Mesendoderm (in vitro differentiated cells): Measurements from ENCODE around the gene ANO4.

Experiments
- DNase-seq: peaks from one replicate; pipeline ENCODE4 v3.0.0; 2013
- H2AK5ac ChIP-seq: 2 replicates; pipeline ENCODE4 v1.6.1; 2013; ENCODE audit warnings: low read length, inconsistent platforms
- H2BK120ac ChIP-seq: 2 replicates; pipeline ENCODE4 v1.6.1; 2013; ENCODE audit warnings: low read depth, mild to moderate bottlenecking, low read length, moderate library complexity, mixed read lengths
- H2BK15ac ChIP-seq: replicated peaks from 2 replicates; pipeline ENCODE4 v1.6.1; 2013; ENCODE audit warnings: low read depth, mild to moderate bottlenecking, moderate library complexity
- H2BK5ac ChIP-seq: 2 replicates; pipeline ENCODE4 v1.6.1; 2013; ENCODE audit warnings: low read length, inconsistent platforms
- H3K18ac ChIP-seq: 2 replicates; pipeline ENCODE4 v1.6.1; 2013; ENCODE audit warnings: mild to moderate bottlenecking, low read length, mixed read lengths
- H3K23ac ChIP-seq: one replicate; pipeline ENCODE4 v1.6.1; 2013; ENCODE audit warnings: low read length
- H3K27ac ChIP-seq: 2 replicates; pipeline ENCODE4 v1.5.1; 2013; ENCODE audit warnings: low read depth, mild to moderate bottlenecking, inconsistent platforms, low read length, moderate library complexity
- H3K27me3 ChIP-seq: 2 replicates; pipeline ENCODE4 v1.6.1; 2013; ENCODE audit warnings: low read length, control low read depth, mild to moderate bottlenecking, inconsistent platforms; ENCODE audit not compliant: insufficient read depth, poor library complexity
- H3K36me3 ChIP-seq: 2 replicates; pipeline ENCODE4 v1.6.1; 2013; ENCODE audit warnings: low read length, inconsistent platforms; ENCODE audit not compliant: control insufficient read depth, insufficient read depth
- H3K4ac ChIP-seq: one replicate; pipeline ENCODE4 v1.6.1; 2013; ENCODE audit warnings: low read depth, mild to moderate bottlenecking, low read length, moderate library complexity
- H3K4me1 ChIP-seq: 2 replicates; pipeline ENCODE4 v1.6.1; 2013; ENCODE audit warnings: low read depth, low read length, inconsistent platforms; ENCODE audit not compliant: control insufficient read depth
- H3K4me2 ChIP-seq: 2 replicates; pipeline ENCODE4 v1.6.1; 2013; ENCODE audit warnings: low read length
- H3K4me3 ChIP-seq: 2 replicates; pipeline ENCODE4 v1.5.1; 2013; ENCODE audit warnings: mild to moderate bottlenecking, low read length
- H3K56ac ChIP-seq: one replicate; pipeline ENCODE4 v1.6.1; 2013; ENCODE audit warnings: low read length
- H3K79me1 ChIP-seq: 2 replicates; pipeline ENCODE4 v1.6.1; 2013; ENCODE audit warnings: low read length, inconsistent platforms
- H3K79me2 ChIP-seq: 2 replicates; pipeline ENCODE4 v1.6.1; 2013; ENCODE audit warnings: mild to moderate bottlenecking, low read length; ENCODE audit not compliant: control insufficient read depth, insufficient read depth
- H3K9ac ChIP-seq: 2 replicates; pipeline ENCODE4 v1.6.1; 2013; ENCODE audit warnings: low read length, inconsistent platforms
- H4K5ac ChIP-seq: one replicate; pipeline ENCODE4 v1.6.1; 2013; ENCODE audit warnings: low read length
- H4K8ac ChIP-seq: one replicate; pipeline ENCODE4 v1.6.1; 2013; ENCODE audit warnings: low read depth, mild to moderate bottlenecking, control low read depth, low read length, moderate library complexity
- WGBS: extraction: QIAGEN DNeasy Blood & Tissue Kit; methylation state at CpG from one replicate; pipeline ENCODE4 v1.1.7; 2013; ENCODE audit warnings: low lambda C conversion rate, missing lambda C conversion rate; ENCODE audit not compliant: insufficient coverage; ENCODE audit errors: extremely low coverage; 5-methylcytosine and 5-hydroxymethylcytosine counted together

ANO4 gene

GRCh38 chr12:100964028-100964427, 169.5 kb downstream of the ANO4 start:
- H2BK15ac ChIP-seq = no peak overlapping the region
- no peak overlapping the region for H3K23ac ChIP-seq
- H3K4ac ChIP-seq = no peak overlapping the region
- no peak overlapping the region for H4K5ac ChIP-seq
- no peak for DNase-seq
- no peak overlapping the region for H2AK5ac ChIP-seq
- no peak overlapping the region for H3K18ac ChIP-seq
- H3K56ac ChIP-seq = no peak overlapping the region
- H2BK120ac ChIP-seq = no peak overlapping the region
- H4K8ac ChIP-seq = no peak overlapping the region
- no peak overlapping the region for H3K4me3 ChIP-seq
- no peak overlapping the region for H3K27ac ChIP-seq
- no peaks in the 10 kb centered on the region for H3K27me3 ChIP-seq
- H2BK5ac ChIP-seq = no peak overlapping the region
- no CpG with 5 or more reads among the region's 2 CpGs for WGBS
- H3K36me3 ChIP-seq = no peaks in the 10 kb centered on the region
- H3K79me1 ChIP-seq = no peaks in the 10 kb centered on the region
- H3K4me2 ChIP-seq = no peak overlapping the region
- H3K9ac ChIP-seq = no peak overlapping the region
- no peaks in the 10 kb centered on the region for H3K79me2 ChIP-seq
- no peaks in the 10 kb centered on the region for H3K4me1 ChIP-seq

DNA sequence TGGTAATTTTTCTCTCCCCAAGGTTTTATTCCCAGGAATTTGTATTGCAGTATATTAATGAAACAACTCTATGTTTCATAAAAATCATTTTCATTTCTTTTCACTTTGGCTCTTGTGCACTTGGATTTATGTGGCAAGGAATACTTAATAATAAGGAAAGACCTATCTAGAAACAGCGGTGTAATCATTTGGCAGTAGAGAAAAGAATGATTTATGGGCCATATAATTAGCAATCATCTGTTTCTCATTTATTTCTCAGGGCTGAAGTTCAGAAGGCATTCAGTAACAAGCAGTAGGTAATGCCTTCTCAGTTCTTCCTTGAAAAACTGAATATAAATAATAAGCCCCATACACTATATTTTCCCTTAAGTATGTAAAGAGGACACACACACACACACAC, 172.6 kb downstream of the ANO4 start:
- no peak for DNase-seq
- no CpG with 5 or more reads among the region's 1 CpG for WGBS
- H2BK5ac ChIP-seq = no peak overlapping the region

DNA sequence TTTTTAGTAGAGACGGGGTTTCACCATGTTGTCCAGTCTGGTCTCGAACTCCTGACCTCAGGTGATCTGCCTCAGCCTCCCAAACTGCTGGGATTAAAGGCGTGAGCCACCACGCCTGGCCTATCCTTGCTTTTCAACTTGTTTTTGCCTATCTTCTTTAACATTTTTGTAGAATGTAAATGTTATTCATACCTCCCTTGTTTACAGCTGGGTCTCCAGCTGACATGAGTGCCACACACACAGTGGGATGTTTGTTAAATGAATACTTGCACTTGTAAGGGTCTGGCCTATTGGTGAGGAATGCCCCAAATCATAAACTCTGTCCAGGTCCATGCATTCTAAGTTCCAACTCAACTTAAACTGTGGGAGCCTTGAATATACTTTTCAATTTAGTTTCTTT, 176.3 kb downstream of the ANO4 start:
- no peak overlapping the region for H2BK15ac ChIP-seq
- no peak overlapping the region for H3K4ac ChIP-seq
- no CpG with 5 or more reads among the region's 4 CpGs for WGBS
- H3K18ac ChIP-seq = no peak overlapping the region
- H3K4me2 ChIP-seq = no peak overlapping the region
- no peaks in the 10 kb centered on the region for H3K27me3 ChIP-seq
- no peak overlapping the region for H3K23ac ChIP-seq
- H2AK5ac ChIP-seq = no peak overlapping the region
- H4K5ac ChIP-seq = no peak overlapping the region
- no peak overlapping the region for H3K56ac ChIP-seq
- no peak overlapping the region for H3K9ac ChIP-seq
- H2BK5ac ChIP-seq = no peak overlapping the region
- no peak overlapping the region for H2BK120ac ChIP-seq
- no peak overlapping the region for H3K27ac ChIP-seq
- H3K4me1 ChIP-seq = no peaks in the 10 kb centered on the region
- no peak overlapping the region for H3K4me3 ChIP-seq
- no peak for DNase-seq
- no peaks in the 10 kb centered on the region for H3K79me1 ChIP-seq
- H3K36me3 ChIP-seq = no peaks in the 10 kb centered on the region
- H3K79me2 ChIP-seq = no peaks in the 10 kb centered on the region
- no peak overlapping the region for H4K8ac ChIP-seq

More for the DNA sequence above, 172.6 kb downstream of the ANO4 start:
- Histone ChIP-seq H3K4me2 (no peak overlapping the region), H4K8ac (no peak overlapping the region), H3K79me1 (no peaks in the 10 kb centered on the region), H3K79me2 (no peaks in the 10 kb centered on the region), H4K5ac (no peak overlapping the region), H2AK5ac (no peak overlapping the region), H3K4me3 (no peak overlapping the region), H2BK15ac (no peak overlapping the region), H3K9ac (no peak overlapping the region), H3K27ac (no peak overlapping the region), H3K18ac (no peak overlapping the region), H3K23ac (no peak overlapping the region), H3K27me3 (no peaks in the 10 kb centered on the region), H3K36me3 (no peaks in the 10 kb centered on the region), H3K56ac (no peak overlapping the region), H3K4ac (no peak overlapping the region), H2BK120ac (no peak overlapping the region), H3K4me1 (no peaks in the 10 kb centered on the region)

DNA sequence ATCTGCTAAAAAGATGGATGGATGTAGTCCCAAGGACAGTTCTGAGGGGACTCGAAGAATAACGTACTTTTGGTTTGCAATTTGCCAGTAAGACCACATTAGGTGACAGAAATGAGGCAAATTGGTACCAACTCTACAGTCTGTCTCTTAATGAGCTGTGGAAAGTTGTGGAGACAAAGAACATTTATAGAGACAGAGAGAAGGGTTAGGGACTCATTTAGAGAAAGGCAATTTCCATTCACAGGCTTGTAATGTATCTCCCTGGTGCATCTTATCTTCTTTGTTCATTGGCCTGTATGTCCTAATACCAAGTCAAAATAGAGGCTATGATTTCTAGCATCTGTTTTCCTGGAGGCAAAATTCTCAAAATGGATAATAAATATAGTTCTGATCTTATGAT, 177.5 kb downstream of the ANO4 start:
- Histone ChIP-seq H3K18ac (no peak overlapping the region), H2AK5ac (no peak overlapping the region), H3K79me2 (no peaks in the 10 kb centered on the region), H3K27ac (no peak overlapping the region), H3K79me1 (no peaks in the 10 kb centered on the region), H2BK5ac (no peak overlapping the region), H3K4ac (no peak overlapping the region), H3K4me1 (no peaks in the 10 kb centered on the region), H3K9ac (no peak overlapping the region), H3K56ac (no peak overlapping the region), H3K4me3 (no peak overlapping the region), H3K27me3 (no peaks in the 10 kb centered on the region), H4K5ac (no peak overlapping the region), H2BK120ac (no peak overlapping the region), H3K23ac (no peak overlapping the region), H4K8ac (no peak overlapping the region), H2BK15ac (no peak overlapping the region), H3K4me2 (no peak overlapping the region), H3K36me3 (no peaks in the 10 kb centered on the region)
- WGBS = no CpG with 5 or more reads among the region's 2 CpGs
- DNase-seq = no peak

DNA sequence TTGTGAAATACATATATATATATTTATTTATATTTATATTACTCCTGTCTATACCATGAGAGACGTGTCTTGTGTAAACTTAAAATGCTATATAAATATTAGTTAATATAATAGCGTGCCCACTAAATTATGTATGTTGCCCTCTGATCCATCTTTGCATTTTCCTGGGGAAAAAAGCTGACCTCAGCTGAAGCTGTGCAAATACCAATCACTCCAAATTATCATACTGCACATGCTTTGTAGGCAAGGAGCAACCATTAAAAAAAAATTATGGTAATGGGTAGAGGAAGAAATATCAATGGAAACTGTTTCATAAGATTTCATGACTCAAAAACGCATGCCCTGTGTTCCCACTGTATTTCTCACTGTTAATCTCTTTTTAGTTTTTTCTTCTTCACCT, 179.8 kb downstream of the ANO4 start:
- no peak overlapping the region for H3K27ac ChIP-seq
- no peak overlapping the region for H4K5ac ChIP-seq
- H3K56ac ChIP-seq = no peak overlapping the region
- H3K4me1 ChIP-seq = no peaks in the 10 kb centered on the region
- no peak overlapping the region for H3K4ac ChIP-seq
- H3K9ac ChIP-seq = no peak overlapping the region
- no peak overlapping the region for H3K4me2 ChIP-seq
- H4K8ac ChIP-seq = no peak overlapping the region
- no peak overlapping the region for H2BK15ac ChIP-seq
- no peak overlapping the region for H3K18ac ChIP-seq
- no peak overlapping the region for H3K23ac ChIP-seq
- no CpG with 5 or more reads among the region's 3 CpGs for WGBS
- H3K79me2 ChIP-seq = no peaks in the 10 kb centered on the region
- no peaks in the 10 kb centered on the region for H3K79me1 ChIP-seq
- no peaks in the 10 kb centered on the region for H3K27me3 ChIP-seq
- no peak overlapping the region for H2AK5ac ChIP-seq
- no peak overlapping the region for H2BK120ac ChIP-seq
- no peak for DNase-seq
- H3K4me3 ChIP-seq = no peak overlapping the region
- H3K36me3 ChIP-seq = no peaks in the 10 kb centered on the region
- no peak overlapping the region for H2BK5ac ChIP-seq

GRCh38 chr12:100974747-100975146, 180.2 kb downstream of the ANO4 start:
- Histone ChIP-seq H3K4me1 (no peaks in the 10 kb centered on the region), H3K4me3 (no peak overlapping the region), H3K27ac (no peak overlapping the region), H3K23ac (no peak overlapping the region), H3K79me2 (no peaks in the 10 kb centered on the region), H3K18ac (no peak overlapping the region), H3K56ac (no peak overlapping the region), H2BK5ac (no peak overlapping the region), H3K4me2 (no peak overlapping the region), H4K8ac (no peak overlapping the region), H3K27me3 (no peaks in the 10 kb centered on the region), H2BK15ac (no peak overlapping the region), H3K9ac (no peak overlapping the region), H3K36me3 (no peaks in the 10 kb centered on the region), H3K79me1 (no peaks in the 10 kb centered on the region), H4K5ac (no peak overlapping the region), H2BK120ac (no peak overlapping the region), H2AK5ac (no peak overlapping the region), H3K4ac (no peak overlapping the region)
- WGBS = no CpG with 5 or more reads among the region's 9 CpGs
- no peak for DNase-seq
